ENCODE measurements around the gene CSTB. TPM values are rescaled to one million over a fixed set of nuclear protein-coding genes. Genes with fewer than 3 reads are reported as not detected.

CSTB gene
- total RNA-seq, 1 experiment from 2014 or later, result 36.1 TPM

DNA sequence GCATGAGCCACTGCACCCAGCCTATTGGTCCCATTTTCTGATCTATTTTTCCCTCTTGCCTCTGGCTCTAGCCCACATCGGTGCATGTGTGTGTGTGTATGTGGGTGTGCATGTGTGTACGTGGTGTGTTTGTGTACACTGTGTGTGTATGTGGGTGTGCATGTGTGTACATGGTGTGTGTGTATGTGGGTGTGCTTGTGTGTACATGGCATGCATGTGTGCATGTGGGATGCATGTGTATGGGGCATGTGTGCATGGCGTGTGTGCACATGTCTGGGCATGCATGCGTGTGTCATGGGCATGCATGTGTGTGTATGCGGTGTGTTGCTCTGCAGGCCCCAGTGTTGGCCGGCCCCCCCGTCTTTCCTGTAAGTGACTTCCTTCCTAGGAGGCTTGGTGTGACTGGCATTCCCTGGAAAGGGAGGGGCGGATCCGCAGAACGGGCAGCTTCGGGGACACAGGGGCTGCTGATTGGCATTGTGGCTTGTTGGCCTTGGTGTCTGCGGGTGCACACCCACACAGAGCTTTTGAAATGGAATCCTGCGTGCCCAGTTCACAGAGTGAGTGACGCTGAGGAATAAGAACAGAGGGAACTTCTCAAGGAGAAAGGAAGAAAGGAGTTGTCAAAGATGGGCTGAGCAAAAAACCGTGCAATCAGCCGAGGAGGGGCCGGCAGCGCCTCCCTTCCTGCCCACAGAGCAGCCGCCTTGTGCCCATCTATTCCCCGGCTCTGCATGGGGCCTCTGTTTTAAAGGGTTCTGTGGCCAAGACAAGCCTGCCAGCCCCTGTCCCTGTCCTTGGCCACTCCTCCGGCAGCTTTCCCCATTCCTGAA lies 49.2 kb downstream of the CSTB start (continued):
- TF ChIP-seq, protein P1, sequence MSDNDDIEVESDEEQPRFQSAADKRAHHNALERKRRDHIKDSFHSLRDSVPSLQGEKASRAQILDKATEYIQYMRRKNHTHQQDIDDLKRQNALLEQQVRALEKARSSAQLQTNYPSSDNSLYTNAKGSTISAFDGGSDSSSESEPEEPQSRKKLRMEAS (CRISPR knock-in tag; IDR thresholded peaks at IDR 0.05), result no peak
- TF ChIP-seq, protein P2, sequence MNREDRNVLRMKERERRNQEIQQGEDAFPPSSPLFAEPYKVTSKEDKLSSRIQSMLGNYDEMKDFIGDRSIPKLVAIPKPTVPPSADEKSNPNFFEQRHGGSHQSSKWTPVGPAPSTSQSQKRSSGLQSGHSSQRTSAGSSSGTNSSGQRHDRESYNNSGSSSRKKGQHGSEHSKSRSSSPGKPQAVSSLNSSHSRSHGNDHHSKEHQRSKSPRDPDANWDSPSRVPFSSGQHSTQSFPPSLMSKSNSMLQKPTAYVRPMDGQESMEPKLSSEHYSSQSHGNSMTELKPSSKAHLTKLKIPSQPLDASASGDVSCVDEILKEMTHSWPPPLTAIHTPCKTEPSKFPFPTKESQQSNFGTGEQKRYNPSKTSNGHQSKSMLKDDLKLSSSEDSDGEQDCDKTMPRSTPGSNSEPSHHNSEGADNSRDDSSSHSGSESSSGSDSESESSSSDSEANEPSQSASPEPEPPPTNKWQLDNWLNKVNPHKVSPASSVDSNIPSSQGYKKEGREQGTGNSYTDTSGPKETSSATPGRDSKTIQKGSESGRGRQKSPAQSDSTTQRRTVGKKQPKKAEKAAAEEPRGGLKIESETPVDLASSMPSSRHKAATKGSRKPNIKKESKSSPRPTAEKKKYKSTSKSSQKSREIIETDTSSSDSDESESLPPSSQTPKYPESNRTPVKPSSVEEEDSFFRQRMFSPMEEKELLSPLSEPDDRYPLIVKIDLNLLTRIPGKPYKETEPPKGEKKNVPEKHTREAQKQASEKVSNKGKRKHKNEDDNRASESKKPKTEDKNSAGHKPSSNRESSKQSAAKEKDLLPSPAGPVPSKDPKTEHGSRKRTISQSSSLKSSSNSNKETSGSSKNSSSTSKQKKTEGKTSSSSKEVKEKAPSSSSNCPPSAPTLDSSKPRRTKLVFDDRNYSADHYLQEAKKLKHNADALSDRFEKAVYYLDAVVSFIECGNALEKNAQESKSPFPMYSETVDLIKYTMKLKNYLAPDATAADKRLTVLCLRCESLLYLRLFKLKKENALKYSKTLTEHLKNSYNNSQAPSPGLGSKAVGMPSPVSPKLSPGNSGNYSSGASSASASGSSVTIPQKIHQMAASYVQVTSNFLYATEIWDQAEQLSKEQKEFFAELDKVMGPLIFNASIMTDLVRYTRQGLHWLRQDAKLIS (CRISPR knock-in tag; IDR thresholded peaks at IDR 0.05; ENCODE audit: borderline replicate concordance), result no peak
- TF ChIP-seq MYBL2 (CRISPR knock-in tag; IDR thresholded peaks at IDR 0.05), result no peak

Other genes with a start within 250 kb of the CSTB start
- gene HSF2BP, start 116.8 kb downstream of the CSTB start, total RNA-seq (2021), result 1.1 to 1.3 TPM (median 1.2 TPM) in 3 replicates
- gene RRP1B, start 116.7 kb downstream of the CSTB start, total RNA-seq (2021), result 62.2 to 74.9 TPM (median 64.0 TPM) in 3 replicates
- gene PDXK, start 57.2 kb downstream of the CSTB start, total RNA-seq (2021), result 116 to 123 TPM (median 120 TPM) in 3 replicates
- 45.0 to 53.0 TPM (median 45.9 TPM) in 3 replicates for gene RRP1, start 13.3 kb upstream of the CSTB start, total RNA-seq (2021)
- 5.6 to 9.7 TPM (median 9.4 TPM) in 3 replicates for gene AGPAT3, start 88.9 kb upstream of the CSTB start, total RNA-seq (2021)
- 29.3 to 34.5 TPM (median 29.7 TPM) in 3 replicates for gene TRAPPC10, start 236.0 kb upstream of the CSTB start, total RNA-seq (2021)

Data from WTC11 (cell line).